GM19467 (cell line): ENCODE data around the gene LSAMP.

Experiments
- ATAC-seq: cut with Tn5 transposase; IDR thresholded peaks from one replicate; pipeline ENCODE4 v1.9.1; 2021; ENCODE audit warnings: mild to moderate bottlenecking, moderate library complexity; ENCODE audit not compliant: unreplicated experiment

LSAMP gene

DNA sequence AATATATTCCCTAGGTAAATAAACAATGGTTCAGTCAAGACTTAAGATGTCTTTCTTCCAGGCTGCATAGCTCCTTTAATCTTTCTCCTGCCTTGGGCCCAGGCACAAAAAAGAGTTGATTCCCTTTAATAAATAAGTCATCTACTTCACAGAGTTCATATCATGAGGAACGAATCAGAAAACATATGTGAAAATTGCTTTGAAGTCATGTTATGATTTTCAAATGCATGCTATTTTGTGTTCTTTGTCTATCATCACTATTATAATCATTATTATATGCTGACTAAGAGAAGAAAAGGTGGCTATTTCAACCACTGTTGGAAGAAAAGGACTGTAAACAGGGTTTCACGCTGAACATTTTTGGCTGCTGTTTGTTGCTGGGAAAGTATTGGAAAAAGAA is 70.4 kb downstream of the LSAMP start:
- no peak for ATAC-seq

DNA sequence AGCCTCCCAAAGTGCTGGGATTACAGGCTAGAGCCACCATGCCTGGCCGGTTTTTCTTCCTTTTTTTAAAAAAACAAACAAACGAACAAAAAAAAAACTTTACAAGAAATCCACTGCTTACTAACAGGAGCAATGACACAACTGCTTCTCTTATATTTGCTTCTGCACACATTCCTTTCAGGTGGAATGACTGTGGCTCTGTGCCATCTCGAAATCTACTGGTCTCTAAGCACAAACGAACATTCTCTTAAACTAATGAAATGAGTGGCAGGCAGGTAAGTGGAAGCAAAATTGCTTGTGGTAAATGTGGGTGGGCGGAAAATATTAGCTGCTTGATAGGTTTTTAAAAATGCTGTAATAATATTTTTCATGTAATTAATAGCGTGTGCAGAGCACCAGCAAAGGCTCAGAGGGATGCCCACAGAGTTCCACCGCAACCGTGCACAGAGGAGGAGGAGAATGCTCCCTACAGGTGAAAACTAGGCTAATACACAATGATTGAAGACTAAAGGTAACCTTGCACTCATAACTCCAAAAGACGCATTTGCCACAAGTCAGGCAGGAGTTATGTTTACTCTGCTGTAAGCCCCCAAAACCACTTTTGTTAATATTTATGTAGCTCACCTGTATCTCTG is 77.4 kb downstream of the LSAMP start:
- no peak for ATAC-seq

DNA sequence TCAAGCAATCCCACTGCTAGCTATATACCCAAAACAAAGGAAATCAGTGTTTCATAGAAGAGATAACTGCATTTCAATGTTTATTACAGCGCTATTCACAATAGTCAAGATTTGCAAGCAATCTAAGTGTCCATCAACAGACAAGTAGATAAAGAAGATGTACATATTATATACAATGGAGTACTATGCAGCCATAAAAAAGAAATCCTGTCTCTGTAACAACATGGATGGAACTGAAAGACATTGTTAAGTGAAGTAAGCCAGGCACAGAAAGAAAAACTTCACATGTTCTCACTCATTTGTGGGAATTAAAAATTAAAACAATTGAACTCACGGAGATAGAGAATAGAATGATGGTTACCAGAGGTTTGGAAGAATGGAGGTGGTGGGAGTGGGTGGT is 89.2 kb downstream of the LSAMP start:
- ATAC-seq: no peak

DNA sequence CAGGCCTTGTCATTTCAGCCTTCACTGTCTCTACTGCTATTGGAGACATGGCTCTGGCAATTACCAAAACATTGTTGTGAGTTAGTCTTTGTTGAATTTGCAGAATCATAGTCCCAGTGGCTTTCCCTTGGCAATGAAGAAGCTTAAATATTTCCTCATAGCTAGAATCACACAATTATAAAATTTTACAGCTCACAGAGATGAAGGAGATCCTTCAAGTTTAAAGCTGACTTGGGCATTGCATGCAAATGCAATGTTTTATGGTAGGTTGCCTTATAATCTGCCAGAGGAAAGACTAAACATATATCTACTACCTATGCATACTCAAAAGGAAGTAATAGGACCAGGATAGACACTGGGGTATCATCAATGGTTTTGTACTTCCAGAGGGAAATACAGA is 90.9 kb downstream of the LSAMP start:
- no peak for ATAC-seq

DNA sequence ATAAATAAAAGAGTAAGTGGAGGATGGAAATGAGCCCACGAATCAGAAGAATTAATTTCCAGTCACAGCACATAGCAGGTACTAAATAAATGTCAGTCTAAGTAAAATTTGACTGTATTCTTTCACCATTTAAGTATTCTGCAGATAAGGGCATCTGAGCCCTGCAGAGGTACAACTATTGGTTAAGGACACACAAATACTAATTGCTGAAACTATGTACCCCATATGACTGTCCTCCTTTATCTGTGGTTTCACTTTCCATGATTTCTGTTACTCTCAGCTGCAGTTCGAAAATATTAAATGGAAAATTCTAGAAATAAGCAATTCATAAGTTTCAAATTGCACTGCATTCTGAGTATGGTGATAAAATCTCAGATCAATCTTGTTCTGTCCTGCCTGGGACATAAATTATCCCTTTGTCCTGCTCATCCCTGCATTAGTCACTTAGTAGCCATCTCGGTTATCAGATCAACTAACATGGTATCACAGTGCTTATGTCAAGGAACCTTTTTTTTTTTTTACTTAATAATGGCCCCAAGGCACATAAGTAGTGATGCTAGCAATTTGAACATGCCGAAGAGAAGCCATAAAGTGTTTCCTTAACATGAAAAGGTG is 95.1 kb downstream of the LSAMP start:
- ATAC-seq: no peak

DNA sequence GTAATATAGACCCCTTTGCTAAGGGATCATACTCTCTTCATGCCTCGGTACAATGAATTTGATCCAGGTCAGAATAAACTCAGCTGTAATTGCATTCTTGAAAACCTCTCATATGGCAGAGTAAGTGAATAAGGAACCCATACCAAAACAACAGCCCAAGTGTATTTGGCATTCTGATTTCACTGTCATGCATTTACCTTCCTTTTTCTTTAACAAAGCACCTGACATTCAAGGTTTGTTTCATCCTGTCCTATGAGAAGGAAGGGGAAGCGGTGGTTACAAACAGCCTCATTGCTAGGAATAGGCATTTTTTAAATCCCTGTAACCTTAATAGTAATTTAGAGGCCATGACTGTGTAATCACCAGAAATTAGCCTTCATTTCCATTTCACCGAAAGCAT is 97.1 kb downstream of the LSAMP start:
- ATAC-seq: no peak

DNA sequence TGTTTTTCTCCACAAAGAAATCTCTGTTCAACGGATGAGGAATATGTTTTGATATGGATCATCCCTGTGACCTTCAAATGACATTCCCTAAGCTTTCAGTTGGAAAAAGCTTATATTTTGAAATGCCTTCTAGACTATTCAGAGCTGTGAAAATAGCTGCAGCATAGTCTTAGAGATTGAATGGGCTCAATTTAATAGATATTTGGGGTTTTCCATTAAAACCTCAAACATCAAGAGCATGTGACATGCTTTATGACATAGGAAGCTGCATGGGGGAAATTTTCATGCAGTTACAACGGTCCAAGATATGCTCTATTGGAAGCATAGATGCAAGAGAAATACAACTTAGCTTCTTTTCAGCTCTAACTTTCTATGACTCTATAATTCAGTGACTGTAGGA is 102.8 kb downstream of the LSAMP start:
- no peak for ATAC-seq

DNA sequence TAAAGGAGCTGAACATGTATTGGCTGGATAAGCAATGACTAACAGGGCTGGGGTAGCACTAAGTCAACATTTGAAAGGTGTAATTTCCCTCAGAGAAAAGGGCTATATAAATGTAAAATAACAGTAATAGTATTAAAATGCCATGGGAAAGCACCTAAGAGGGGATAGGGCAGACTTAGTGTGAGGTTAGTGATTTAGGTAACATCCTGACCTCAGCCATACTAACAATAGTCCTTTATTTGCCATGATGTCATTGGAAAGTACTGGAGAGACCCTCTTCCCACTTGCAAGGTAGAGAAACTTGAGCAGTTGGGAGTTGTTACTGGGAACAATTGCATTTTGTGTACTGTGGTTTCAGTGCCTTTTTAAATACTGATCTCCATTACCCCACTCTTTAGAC is 103.4 kb downstream of the LSAMP start:
- no peak for ATAC-seq

DNA sequence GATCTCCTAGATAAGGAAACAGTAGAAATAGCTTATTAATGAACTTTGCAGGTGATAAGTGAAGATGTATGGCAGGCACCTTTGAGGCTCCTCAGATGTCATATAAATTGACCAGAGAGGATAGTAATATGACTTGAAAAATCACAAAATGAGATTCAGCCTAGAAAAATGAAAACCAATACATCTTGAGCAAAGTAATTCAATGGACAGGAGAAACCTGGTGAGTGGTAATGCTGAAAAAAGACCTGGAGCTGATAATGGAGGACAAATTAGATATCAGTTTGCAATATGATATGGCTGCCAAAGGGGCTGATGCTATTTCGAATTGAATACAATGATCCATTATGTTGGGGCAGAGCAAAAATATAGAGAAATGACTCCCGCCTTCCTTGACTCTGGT is 103.9 kb downstream of the LSAMP start:
- ATAC-seq: no peak

DNA sequence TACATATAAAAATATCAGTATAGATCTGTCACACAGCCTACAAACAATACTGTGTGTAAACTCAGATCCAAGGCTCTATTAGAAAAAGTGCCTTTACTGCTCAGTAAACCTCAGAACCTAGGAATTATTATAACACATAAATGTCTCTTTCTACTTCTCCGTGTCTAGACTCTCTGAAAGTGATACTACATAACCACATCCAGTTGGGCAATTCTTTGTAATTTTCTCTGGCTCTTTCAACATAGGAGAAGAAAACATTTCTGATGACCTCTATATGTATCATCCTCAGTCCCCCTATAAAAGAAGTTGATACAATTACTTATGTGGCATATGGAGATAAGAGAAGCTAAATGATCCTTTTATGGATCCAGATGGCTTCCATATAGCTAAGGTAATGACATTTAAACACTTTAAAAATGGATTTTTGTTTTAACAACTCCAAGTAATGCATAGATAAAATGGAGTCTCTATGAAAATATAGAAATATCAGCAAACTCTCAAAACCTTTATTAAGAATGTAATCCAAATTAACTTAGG is 104.5 kb downstream of the LSAMP start:
- ATAC-seq: no peak

DNA sequence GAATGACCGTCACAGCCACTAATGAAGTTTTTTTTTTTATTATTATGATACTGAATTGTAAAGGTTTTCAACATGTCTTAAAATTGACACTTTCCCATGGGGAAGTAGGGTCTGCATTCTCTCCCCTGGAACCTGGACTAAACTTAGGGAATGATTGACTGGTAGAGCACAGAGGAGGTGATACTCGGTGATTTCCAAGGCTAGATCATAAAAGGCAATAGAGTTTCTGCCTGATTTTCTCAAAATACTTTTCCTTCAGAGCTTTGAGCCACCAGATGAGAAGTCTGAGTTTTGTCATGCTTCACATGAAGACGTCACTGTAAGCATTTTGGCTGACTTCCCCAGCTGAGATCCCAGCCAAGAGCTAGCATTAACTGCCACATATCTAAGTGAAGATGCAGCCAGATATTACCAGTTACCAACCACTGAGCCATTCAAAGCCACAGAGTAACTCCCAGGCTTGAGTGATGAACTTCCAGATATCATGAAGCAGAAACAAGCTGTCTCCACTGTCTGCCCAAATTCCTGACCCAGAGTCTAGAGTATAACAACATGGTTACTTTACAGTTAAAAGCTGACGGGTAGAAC is 105.8 kb downstream of the LSAMP start:
- no peak for ATAC-seq

DNA sequence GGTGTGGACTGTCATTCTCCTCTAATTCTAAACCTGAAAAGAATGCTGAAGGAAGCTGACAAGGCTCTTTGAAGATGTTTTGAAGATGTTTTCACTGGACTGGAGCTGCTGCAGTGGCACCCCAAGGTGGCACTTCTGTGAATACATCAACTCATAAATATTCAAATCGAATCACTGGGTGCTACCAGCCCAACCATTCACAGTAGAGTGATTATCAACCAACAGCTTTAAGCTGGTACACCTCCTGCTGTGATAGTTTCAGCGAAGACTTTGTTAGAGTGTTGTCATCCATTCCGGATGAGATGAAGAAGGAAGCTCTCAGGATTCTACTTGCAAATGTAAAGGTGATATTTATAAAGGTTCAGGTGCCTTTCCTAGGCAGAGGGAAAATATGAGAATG is 106.6 kb downstream of the LSAMP start:
- ATAC-seq: no peak

DNA sequence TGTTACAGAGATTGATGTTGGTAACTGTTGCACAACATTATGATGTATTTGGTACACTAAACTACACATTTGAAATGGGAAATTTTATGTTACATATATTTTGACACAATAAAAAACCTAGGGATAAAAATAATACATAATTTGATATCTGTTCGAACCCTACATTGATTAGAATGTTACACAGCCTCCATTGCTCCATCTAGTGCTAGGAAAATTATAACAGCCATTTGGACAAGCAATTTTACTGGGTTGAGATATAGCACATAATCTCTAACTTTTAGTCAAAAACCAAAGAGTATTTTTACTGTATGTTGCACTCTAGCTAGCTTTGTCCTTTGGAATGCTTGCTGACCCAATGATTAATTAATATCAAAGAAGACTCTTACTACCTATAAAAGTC is 108.1 kb downstream of the LSAMP start:
- no peak for ATAC-seq

DNA sequence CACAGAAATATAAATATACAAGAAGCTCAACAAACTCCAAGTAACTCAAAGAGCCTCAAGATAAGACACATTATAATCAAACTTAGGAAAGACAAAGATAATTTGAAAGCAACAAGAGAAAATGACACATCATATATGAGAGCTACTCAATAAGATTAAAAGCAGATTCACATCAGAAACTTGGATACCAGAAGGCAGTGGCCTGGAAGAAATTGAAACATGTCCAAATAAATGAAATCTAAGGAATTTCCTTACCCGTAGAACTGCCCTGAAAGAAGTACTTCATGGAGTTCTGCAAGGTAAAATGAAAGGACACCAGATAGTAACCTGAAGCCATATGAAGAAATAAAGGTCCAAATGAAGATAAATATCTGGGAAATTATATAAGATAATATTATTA is 113.9 kb downstream of the LSAMP start:
- no peak for ATAC-seq

DNA sequence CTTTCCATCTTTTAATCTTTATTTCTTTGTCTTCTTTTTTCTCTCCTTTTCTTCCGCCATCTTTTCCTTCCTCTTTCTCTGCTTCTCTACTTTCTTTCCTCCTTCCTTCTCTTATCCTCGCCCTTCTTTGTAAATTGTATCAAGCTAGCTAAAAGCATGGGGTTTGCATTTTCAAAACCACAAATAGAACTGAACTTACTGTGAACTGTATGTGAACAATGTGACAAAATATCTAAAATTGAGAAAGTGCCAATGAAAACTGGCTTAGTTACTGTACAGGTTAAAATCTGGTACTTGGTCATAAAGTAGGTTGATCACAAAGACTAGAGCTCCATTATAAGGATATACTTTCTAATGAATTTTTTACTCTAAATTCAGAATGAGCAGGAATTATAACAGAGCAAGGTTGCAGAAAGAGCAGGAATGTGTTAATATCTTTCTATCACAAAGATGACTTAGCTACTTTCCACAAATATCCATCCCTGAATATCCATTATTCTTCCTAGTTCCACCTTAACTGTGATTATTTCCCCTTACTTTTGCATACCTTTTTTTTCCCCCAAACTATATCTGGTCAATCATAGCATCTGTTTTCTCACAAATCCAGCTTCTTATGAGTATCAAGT is 122.4 kb downstream of the LSAMP start:
- ATAC-seq: no peak

DNA sequence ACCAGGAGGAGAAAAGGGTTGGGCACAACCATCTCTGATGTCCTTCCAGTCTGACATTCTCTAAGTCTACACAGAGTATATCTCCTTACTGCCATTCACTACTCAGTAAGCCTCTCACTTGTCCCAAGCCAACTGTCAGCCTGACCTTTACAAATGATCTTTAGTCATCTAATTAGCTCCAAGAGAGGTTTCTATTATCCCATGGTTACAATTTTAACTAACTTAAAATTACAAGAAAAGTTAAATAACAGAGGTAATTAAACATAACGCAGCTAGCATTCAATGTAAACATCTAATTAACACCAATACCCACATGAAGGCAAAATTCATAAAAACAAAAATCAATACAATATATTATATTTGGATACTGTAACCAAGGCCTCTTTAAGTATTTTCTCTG is 126.9 kb downstream of the LSAMP start:
- ATAC-seq: no peak

DNA sequence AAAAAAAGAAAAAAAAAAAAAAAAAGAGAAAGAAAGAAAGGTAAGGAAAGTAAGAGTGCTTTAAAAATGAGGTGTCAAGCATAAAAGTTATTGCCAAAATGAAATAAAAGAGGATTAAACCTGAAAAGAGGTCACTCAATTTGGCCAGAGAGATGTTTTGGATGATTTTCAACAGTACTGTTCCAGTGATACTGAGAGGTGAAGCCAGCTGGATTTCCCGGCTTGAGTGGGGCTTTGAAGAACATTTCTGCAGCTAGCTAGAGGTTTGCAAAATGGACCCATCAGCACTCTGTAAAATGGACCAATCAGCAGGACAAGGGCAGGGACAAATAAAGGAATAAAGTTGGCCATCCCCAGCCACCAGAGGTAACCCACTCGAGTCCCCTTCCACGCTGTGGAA is 128.5 kb downstream of the LSAMP start:
- no peak for ATAC-seq

DNA sequence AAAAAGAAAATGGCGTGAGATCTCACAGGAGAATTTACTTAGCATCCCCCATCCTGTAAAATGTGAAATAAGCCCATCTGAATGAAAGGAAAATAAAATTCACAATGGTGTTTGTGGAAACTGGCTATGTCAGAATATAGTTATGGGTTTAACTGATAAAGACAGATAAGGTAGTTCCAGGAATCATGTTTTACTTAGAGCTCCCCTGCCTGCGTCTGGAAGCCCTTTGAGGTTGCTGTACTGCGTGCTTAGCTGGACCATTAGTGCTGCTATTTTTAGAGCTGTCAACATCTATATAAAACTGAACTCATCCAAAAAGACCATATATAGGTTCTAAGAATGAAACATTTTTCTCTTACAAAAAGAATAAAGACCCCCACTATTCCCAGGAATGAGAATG is 130.8 kb downstream of the LSAMP start:
- no peak for ATAC-seq

DNA sequence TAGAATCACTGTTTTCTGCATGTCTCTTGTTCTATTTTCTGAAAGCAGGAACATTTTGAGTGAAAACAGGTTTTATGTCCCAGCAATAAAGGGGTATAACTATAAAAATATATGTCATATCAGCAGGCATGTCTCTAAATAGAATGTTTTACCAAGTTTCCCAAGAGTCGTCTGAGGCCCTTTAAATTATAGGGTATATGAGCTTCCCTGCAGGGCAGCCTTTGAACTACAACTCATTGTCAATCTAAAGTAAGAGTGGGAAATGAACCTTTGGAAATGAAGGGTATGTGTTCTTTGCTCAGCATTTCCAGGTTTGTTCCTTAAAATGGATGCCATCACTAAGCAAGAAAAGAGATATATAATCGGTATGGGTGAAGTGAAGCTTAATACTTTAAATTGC is 138.6 kb downstream of the LSAMP start:
- no peak for ATAC-seq

DNA sequence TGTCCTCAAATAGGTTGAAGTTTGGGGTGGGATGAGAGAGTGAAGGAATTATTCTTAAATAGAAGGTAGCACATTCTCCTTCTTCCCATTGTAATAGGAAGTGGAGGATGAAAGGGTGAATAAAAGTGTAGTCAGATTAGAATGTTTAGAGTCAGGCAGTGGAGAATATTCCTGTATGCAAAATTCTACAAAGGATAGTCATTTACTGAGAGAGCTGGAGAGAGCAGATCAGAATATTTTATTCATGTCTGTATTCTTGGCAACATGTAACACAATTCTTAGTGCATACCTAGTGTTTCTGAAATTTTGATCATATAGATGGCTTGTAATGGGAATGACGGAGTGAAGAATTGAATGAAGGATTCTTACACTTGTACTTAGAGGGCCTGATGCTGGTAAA is 139.1 kb downstream of the LSAMP start:
- ATAC-seq: no peak

DNA sequence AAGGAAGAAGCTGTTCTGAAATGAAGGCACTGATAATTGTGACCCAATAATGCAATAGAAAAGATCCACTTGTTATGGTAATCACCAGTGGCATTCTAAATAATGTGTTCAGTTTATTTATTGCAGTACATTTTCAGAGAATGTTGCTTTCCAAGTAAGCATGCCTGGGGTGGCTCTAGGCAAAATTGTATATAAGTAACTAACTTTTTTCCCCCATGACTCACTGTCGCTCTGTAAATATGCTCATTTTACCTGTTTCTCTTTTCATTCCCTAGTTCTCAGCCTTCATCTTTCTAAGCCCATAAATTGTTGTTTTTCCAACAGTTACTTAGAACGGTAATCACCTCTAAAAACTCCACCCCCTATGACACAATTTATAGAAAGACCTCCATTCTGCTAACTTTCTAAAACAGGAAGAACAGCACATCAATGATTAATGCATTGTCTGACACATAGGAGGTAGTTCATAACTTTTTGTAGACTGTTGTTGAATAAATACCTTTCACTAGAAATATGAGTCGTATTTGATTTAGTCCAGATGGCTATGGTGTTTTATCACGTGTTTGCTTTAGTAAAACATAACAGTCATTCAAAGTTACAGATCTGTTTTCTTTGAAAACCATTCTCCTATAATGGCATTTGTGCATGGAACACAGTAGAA is 143.1 kb downstream of the LSAMP start:
- ATAC-seq: no peak

DNA sequence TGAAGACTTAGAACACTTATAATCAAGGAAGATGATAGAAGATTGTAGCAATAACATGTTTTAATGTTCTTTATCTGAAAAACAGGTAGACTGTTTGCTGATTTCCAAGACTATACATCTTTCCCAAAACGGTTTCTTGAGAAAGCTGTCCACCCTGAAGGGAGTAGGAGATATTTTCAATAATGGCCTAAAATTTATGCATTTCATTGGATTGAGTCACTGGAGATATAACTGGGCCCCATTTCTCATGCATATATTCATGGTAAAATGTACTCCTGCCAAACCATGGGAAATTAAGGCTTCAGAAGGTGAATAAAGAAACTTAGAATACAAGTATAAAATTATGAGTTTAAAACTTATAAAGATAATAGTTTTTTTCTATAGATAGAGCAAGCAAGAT is 143.9 kb downstream of the LSAMP start:
- ATAC-seq: no peak
